Smooth muscle cell (in vitro differentiated cells): ENCODE measurements around the gene NF1. TPM values are rescaled to one million over a fixed set of nuclear protein-coding genes. Genes with fewer than 3 reads are reported as not detected.

Experiments
- DNase-seq: peaks from one replicate; lab custom pipeline; 2025; ENCODE audit not compliant: unreplicated experiment; lab: John Stamatoyannopoulos, UW
- H2AFZ ChIP-seq: fragments of 200-600 bp; sonication (generic); 2 replicates; pipeline ENCODE4 v1.6.0; 2016; ENCODE audit warnings: antibody characterized with exemption, low read depth, mild to moderate bottlenecking
- H3F3A ChIP-seq: fragments of 200-600 bp; sonication (generic); 2 replicates; pipeline ENCODE4 v1.6.0; 2017; ENCODE audit warnings: antibody characterized with exemption, low read depth
- H3K27ac ChIP-seq: fragments of 200-600 bp; sonication (generic); 2 replicates; pipeline ENCODE4 v1.5.1; 2016; ENCODE audit warnings: low read depth, mild to moderate bottlenecking
- H3K27me3 ChIP-seq: fragments of 200-600 bp; sonication (generic); 2 replicates; pipeline ENCODE4 v1.6.1; 2016; ENCODE audit warnings: low read depth, mild to moderate bottlenecking
- H3K36me3 ChIP-seq: fragments of 200-600 bp; sonication (generic); 2 replicates; pipeline ENCODE4 v1.5.1; 2016; ENCODE audit warnings: low read depth
- H3K4me1 ChIP-seq: fragments of 200-600 bp; sonication (generic); 2 replicates; pipeline ENCODE4 v1.5.1; 2016; ENCODE audit warnings: low read depth
- H3K4me2 ChIP-seq: fragments of 200-600 bp; sonication (generic); 2 replicates; pipeline ENCODE4 v1.6.0; 2016; ENCODE audit warnings: mild to moderate bottlenecking
- H3K4me3 ChIP-seq: fragments of 200-600 bp; sonication (generic); 2 replicates; pipeline ENCODE4 v1.5.1; 2016; ENCODE audit warnings: mild to moderate bottlenecking
- H3K79me2 ChIP-seq: fragments of 200-600 bp; sonication (generic); 2 replicates; pipeline ENCODE4 v1.6.0; 2016; ENCODE audit warnings: low read depth, mild to moderate bottlenecking
- H3K9ac ChIP-seq: fragments of 200-600 bp; sonication (generic); 2 replicates; pipeline ENCODE4 v1.6.0; 2016; ENCODE audit warnings: low read depth
- H3K9me3 ChIP-seq: fragments of 200-600 bp; sonication (generic); replicated peaks from 2 replicates; pipeline ENCODE4 v1.5.1; 2016; ENCODE audit warnings: low read depth
- H4K20me1 ChIP-seq: fragments of 200-600 bp; sonication (generic); 2 replicates; pipeline ENCODE4 v1.6.0; 2016; ENCODE audit warnings: low read depth
- CTCF ChIP-seq: fragments of 200-600 bp; sonication (generic); IDR thresholded peaks from 2 replicates; pipeline ENCODE4 v1.5.1; 2017; ENCODE audit warnings: borderline replicate concordance, mild to moderate bottlenecking, antibody characterized with exemption; ENCODE audit not compliant: insufficient read depth, poor library complexity, severe bottlenecking
- WGBS: methylation state at CpG from one replicate; pipeline ENCODE4 v1.1.7; 2016; ENCODE audit warnings: low lambda C conversion rate; 5-methylcytosine and 5-hydroxymethylcytosine counted together
- polyA plus RNA-seq: library from polyadenylated mRNA; unstranded; fragments of >200 nt; fragmentation: Nextera tagmentation; extraction: Ambion mirVana; gene quantifications from 2 replicates; pipeline ENCODE4 v1.2.1, GENCODE V29; 2016
- total RNA-seq: library from RNA; depleted of rRNA; stranded (reverse); fragments of >200 nt; gene quantifications from 2 replicates; pipeline ENCODE4 v1.2.3, GENCODE V29; 2014

NF1 gene
- total and polyA plus RNA-seq, 2 experiments from 2014 or later, result 7.6 to 74.3 TPM

DNA sequence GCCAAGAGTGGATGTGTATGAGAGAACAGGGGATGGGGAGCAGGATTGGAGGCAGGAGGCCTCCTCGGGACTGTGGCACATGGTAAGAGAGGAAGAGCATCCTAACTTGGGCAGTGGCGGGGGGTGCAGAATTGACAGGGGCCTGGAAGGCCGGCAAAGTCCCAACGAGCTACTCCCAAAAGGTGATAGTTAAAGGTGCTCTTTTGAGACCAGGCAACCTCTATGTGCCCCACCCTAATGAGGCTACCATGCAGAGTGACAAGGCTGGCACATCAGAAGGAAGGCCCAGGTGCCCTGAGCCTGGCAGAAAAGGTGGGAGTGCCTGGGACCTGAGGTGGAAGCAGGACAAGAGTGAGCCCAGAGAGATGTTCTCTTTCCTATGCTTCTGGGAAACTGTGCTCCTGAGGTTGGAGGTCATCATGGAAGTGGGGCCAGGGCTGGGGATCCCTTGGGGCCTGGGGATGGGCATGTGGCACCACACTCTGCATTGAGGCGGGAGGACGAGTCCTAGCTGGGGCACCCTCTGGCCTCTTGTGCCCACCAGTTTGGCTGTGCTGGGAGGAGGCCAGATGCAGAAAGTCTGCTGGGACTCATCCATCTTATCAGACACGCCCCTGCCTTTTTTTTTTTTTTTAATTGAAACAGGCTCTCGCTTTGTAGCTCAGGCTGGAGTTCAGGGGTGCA, 302.6 kb downstream of the NF1 start:
- DNase-seq, result no peak
- no peaks in the 10 kb centered on the region for H3K36me3 ChIP-seq
- no peaks in the 10 kb centered on the region for H3K79me2 ChIP-seq
- no peaks in the 10 kb centered on the region for H3F3A ChIP-seq
- no peak overlapping the region for H3K9ac ChIP-seq
- no peak overlapping the region for H3K27ac ChIP-seq
- H3K4me1 ChIP-seq, result no peaks in the 10 kb centered on the region
- no peaks in the 10 kb centered on the region for H3K9me3 ChIP-seq
- TF ChIP-seq CTCF, result no peak
- H3K4me3 ChIP-seq, result no peak overlapping the region
- no peaks in the 10 kb centered on the region for H4K20me1 ChIP-seq
- H3K27me3 ChIP-seq, result peaks cover 21% of the 10 kb centered on the region
- 82% methylated on average over 8 of the region's 8 CpGs for WGBS
- no peak overlapping the region for H2AFZ ChIP-seq
- no peak overlapping the region for H3K4me2 ChIP-seq

GRCh38 chr17:31398381-31399311, 303.9 kb downstream of the NF1 start:
- WGBS, result 89% methylated on average over 21 of the region's 21 CpGs
- no peak overlapping the region for H3K27ac ChIP-seq
- H3K79me2 ChIP-seq, result no peaks in the 10 kb centered on the region
- no peak for TF ChIP-seq CTCF
- H3K27me3 ChIP-seq, result peaks cover 9% of the 10 kb centered on the region
- H4K20me1 ChIP-seq, result no peaks in the 10 kb centered on the region
- H3K9me3 ChIP-seq, result no peaks in the 10 kb centered on the region
- DNase-seq, result no peak
- no peaks in the 10 kb centered on the region for H3K4me1 ChIP-seq
- no peak overlapping the region for H3K4me2 ChIP-seq
- no peaks in the 10 kb centered on the region for H3F3A ChIP-seq
- H3K36me3 ChIP-seq, result no peaks in the 10 kb centered on the region
- no peak overlapping the region for H3K9ac ChIP-seq
- no peak overlapping the region for H2AFZ ChIP-seq
- no peak overlapping the region for H3K4me3 ChIP-seq

- Histone ChIP-seq H3K4me2 (no peak overlapping the region), H3K4me3 (no peak overlapping the region), H3K36me3 (no peaks in the 10 kb centered on the region), H2AFZ (no peak overlapping the region), H3K9me3 (no peaks in the 10 kb centered on the region), H4K20me1 (no peaks in the 10 kb centered on the region), H3K9ac (no peak overlapping the region), H3K79me2 (no peaks in the 10 kb centered on the region), H3K27ac (no peak overlapping the region), H3F3A (no peaks in the 10 kb centered on the region), H3K27me3 (no peaks in the 10 kb centered on the region), H3K4me1 (no peaks in the 10 kb centered on the region)
- DNase-seq, result no peak
- 79% methylated on average over 9 of the region's 11 CpGs for WGBS
- TF ChIP-seq CTCF, result no peak
Measured at GRCh38 chr17:31400481-31400950, 305.7 kb downstream of the NF1 start.
